ENCODE data around the gene PTAFR.

The PTAFR gene

GRCh38 chr1:28172713-28173150 lies 3.8 kb downstream of the PTAFR start:
- TF ChIP-seq SPI1 (IDR thresholded peaks at IDR 0.05; ENCODE audit: borderline replicate concordance, low read depth): peak; percentile 99
- no peak for TF ChIP-seq GABPA (IDR thresholded peaks at IDR 0.05; ENCODE audit: low read depth)
- TF ChIP-seq CTCF (IDR thresholded peaks at IDR 0.05; ENCODE audit: insufficient read depth, low read length): no peak
- TF ChIP-seq REST (IDR thresholded peaks at IDR 0.05; ENCODE audit: insufficient replicate concordance, low read depth): no peak
- TF ChIP-seq POLR2AphosphoS5 (IDR thresholded peaks at IDR 0.05; ENCODE audit: low read depth): peak; percentile 66
- peak overlapping the region; percentile 86 for H3K27ac ChIP-seq (replicated peaks)
- H3K27me3 ChIP-seq (ENCODE audit: insufficient read depth, poor library complexity, severe bottlenecking): no peaks in the 10 kb centered on the region
- DNase-seq (ENCODE audit: low read depth in 1 of 2, low spot score in 1 of 2): peak; percentile 85 to 87
- no peak overlapping the region for H3K4me3 ChIP-seq (replicated peaks; ENCODE audit: insufficient read depth, low read length)

- TF ChIP-seq GABPA (IDR thresholded peaks at IDR 0.05; ENCODE audit: low read depth) (no peak), REST (IDR thresholded peaks at IDR 0.05; ENCODE audit: insufficient replicate concordance, low read depth) (no peak), POLR2AphosphoS5 (IDR thresholded peaks at IDR 0.05; ENCODE audit: low read depth) (no peak), CTCF (IDR thresholded peaks at IDR 0.05; ENCODE audit: insufficient read depth, low read length) (no peak), SPI1 (IDR thresholded peaks at IDR 0.05; ENCODE audit: borderline replicate concordance, low read depth) (no peak)
- no peak for DNase-seq (ENCODE audit: low read depth in 1 of 2, low spot score in 1 of 2)
- Histone ChIP-seq H3K4me3 (replicated peaks; ENCODE audit: insufficient read depth, low read length) (no peak overlapping the region), H3K27ac (replicated peaks) (peak overlapping the region; percentile 86), H3K27me3 (ENCODE audit: insufficient read depth, poor library complexity, severe bottlenecking) (no peaks in the 10 kb centered on the region)
Measured at GRCh38 chr1:28171246-28171645, 5.2 kb downstream of the PTAFR start.

- H3K4me3 ChIP-seq (replicated peaks; ENCODE audit: insufficient read depth, low read length): no peak overlapping the region
- no peak for TF ChIP-seq CTCF (IDR thresholded peaks at IDR 0.05; ENCODE audit: insufficient read depth, low read length)
- TF ChIP-seq REST (IDR thresholded peaks at IDR 0.05; ENCODE audit: insufficient replicate concordance, low read depth): no peak
- no peak for TF ChIP-seq POLR2AphosphoS5 (IDR thresholded peaks at IDR 0.05; ENCODE audit: low read depth)
- TF ChIP-seq SPI1 (IDR thresholded peaks at IDR 0.05; ENCODE audit: borderline replicate concordance, low read depth): no peak
- TF ChIP-seq GABPA (IDR thresholded peaks at IDR 0.05; ENCODE audit: low read depth): no peak
- no peak for DNase-seq (ENCODE audit: low read depth in 1 of 2, low spot score in 1 of 2)
- no peaks in the 10 kb centered on the region for H3K27me3 ChIP-seq (ENCODE audit: insufficient read depth, poor library complexity, severe bottlenecking)
- H3K27ac ChIP-seq (replicated peaks): no peak overlapping the region
Measured at GRCh38 chr1:28170001-28170596, 6.4 kb downstream of the PTAFR start.
